GM18508 (cell line): ENCODE data around the gene PPFIA1.
"Not testable (repeated sequence)": the region's sequence is repeated elsewhere in the genome, so short reads cannot be mapped to it uniquely, and the experiment has no call there.

Experiments
- ATAC-seq: cut with Tn5 transposase; IDR thresholded peaks from one replicate; pipeline ENCODE4 v1.9.1; 2021; ENCODE audit warnings: moderate number of reproducible peaks; ENCODE audit not compliant: insufficient read depth, unreplicated experiment

PPFIA1 gene

DNA sequence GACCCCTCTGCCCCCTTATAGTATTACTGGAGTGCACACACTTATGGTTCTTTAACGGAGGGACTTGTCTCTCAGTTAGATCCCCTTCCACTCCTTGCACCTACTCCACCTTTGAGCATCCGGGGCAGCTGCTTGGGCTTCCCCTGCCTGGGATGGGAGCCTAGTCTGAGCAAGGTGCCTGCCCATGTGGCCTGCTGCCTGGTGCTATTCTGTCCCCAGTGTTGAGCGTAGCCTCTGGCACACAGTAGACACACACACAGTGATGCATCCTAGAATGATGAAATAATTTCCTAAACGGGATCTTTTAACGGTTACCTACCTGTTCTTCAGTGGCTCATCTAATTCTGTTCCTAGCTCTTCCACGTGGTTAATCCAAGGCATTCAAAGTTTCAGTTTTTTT, 22.4 kb downstream of the PPFIA1 start:
- ATAC-seq, result no peak

DNA sequence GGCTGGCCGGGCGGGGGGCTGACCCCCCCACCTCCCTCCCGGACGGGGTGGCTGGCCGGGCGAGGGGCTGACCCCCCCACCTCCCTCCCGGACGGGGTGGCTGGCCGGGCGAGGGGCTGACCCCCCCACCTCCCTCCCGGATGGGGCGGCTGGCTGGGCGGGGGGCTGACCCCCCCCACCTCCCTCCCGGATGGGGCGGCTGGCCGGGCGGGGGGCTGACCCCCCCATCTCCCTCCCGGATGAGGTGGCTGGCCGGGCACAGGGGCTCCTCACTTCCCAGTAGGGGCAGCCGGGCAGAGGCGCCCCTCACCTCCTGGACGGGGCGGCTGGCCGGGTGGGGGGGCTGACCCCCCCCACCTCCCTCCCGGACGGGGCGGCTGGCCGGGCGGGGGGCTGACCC, 24.7 kb downstream of the PPFIA1 start:
- ATAC-seq, result not testable (repeated sequence)

DNA sequence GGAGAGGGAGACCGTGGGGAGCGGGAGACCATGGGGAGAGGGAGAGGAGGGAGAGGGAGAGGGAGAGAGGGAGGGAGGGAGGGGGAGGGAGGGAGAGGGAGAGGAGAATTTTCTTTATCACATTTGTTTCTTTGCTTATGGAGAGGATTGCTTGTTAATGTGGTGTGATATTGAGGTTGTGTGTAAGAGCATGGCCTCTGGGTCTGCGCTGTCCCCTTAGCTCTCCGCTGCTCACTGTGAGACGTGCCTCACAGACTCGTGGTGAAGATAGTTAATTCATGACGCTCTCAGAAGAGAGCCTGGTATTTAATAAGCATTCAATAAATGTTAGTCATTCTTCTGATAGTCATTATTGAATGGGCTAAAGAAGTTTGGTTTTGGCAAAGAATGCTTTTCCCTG, 26.2 kb downstream of the PPFIA1 start:
- ATAC-seq, result no peak

DNA sequence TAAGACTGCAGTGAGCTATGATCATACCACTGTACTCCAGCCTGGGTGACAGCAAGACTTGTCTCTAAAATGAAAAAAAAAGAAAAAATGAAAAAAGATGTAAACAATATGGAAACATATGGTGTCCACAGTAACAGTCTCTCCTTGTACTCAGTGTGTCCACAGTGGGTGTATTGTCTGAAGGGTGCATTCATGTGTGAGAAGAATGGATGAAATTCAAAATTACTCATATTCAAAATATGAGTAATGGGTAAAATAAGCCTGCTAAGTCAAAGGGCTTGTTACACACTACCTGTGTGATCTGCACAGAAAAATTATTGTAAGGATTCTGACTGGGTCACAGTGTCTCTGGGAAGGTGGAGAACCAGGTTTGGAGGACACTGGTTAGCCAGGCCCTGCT, 26.9 kb downstream of the PPFIA1 start:
- ATAC-seq, result no peak

DNA sequence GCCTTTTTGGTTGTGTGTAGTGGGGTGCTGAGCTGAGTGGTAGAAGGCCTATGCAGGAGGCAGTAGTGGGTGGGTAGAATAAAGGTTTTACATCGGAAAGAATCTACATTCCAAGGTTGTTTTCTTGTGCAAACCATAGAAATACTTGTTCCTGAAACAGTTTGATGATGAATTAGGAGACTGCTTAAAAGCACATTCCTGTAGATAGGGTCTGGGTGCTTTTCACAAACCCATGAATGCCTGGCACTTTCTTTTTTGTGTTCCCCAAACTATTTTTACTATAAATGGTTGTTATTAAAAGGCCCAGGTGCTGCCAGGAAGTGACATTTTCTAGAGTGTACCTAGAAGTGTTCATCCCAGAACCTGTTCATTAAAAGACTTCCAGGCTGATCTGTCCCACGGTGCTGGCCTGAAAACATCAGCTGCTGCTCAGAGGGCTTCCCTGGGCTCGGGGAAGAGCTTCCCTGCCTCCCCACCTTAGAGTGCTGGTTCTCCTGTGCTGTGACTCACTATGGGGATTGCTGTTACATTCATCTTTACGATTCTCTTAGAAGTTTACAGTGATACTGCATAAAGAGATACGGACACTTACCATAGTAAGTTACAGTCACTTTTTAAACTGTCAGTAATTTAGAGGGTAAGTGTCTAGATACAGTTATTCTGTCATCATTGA, 27.9 kb downstream of the PPFIA1 start:
- no peak for ATAC-seq

DNA sequence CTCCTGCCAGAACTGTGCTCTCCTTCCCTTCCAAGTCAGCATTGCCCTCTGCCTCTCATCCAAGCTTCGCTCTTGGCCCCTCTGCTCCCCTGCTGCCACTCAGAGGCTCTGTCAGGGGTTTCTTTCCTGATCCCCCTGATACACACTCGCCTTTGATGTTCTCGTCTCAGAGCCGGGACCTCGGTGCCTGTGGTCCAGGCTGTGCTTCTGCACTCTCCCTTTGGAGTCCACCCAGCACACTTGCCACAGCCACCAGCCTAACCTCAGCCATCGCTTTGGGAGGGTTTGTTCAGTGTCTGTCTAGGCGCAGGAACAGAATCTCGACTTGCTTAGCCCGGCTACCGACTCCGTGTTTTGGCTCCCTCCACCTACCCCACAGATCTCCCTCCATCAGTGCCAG, 29.1 kb downstream of the PPFIA1 start:
- no peak for ATAC-seq

DNA sequence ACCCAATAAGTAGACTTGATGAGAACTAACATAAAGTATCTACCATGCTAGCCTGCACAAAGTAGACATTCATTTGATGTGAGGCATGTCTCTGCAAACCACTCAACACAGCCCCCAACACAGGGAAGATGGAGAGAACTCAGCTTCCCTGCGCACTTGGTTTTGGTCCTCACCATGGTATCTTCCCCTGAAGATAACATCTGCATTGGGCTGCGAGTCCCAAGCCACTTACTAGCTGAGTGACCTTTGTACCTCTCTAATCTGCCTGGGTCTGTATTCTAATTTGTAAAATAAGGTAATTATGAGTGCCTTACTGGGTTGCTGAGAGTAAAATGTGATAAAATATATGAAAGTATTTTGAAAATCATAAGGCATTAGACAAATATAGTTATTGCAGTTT, 30.7 kb downstream of the PPFIA1 start:
- ATAC-seq, result no peak

DNA sequence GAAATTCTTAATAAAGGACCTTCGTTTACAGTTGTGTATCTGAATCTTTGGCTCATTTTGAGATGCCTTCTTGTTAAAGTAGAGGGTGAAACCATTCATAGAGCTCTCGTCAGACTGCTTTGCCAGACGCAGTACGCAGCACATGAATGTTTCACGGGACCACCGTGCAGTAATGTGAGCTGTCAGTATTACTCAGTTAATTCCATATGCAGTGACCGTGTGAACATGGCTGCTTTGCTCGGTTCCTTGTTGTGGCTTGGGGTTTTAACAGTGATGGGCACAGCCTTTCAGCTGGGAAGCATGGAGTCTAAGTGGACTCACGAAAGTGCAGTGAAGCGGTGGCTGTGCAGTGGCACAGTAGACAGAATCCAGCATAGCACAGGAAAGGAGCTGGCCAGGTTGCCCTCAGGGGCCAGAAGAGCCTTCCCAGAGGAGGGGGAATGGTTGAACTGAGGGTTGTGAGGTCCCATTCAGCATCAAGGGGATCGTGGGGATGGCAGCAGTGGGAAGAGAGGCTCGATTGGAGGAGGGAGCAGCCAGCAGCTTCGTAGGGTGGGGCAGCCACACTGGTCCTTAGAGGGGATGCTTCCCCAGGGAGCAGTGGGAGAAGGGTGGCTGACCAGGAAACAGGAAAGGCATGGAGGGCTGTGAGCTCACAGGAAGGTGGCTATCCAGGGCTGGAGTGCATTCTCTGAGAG, 31.4 kb downstream of the PPFIA1 start:
- ATAC-seq, result no peak

DNA sequence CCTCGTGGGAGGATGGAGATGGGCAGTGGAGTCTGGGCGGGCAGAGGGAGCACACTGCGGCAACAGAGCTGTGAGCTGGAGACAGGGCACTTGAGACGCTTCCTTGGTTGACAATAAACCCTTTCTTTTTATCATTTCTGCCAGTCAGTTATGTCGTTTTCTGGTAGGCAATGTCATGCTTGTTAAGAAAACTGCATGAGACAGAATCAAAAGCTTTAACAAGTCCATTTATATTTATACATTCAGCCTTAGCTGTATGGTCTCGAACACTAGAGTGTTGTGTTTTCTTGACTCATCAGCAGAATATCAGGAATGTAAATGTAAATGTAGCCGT, 31.9 kb downstream of the PPFIA1 start:
- no peak for ATAC-seq

DNA sequence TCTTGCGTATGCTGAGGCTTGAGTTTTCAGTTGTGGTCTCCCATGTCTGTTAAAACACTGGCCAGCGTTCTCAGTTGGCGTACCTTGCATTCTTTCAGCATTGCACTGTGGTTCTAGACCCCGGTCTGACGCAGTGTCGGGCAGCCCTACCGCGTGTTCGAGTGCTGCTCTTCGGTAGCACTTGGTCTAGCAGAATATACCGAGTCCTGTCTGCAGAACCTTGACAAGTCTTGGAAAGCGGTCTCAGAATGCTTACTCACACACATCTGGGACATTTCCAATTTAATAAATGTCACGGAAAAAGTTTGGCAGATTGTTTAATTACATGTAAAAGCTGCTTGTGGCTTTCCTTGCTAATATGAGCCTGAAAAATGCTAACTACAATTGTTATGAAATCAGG, 32.6 kb downstream of the PPFIA1 start:
- ATAC-seq, result no peak

DNA sequence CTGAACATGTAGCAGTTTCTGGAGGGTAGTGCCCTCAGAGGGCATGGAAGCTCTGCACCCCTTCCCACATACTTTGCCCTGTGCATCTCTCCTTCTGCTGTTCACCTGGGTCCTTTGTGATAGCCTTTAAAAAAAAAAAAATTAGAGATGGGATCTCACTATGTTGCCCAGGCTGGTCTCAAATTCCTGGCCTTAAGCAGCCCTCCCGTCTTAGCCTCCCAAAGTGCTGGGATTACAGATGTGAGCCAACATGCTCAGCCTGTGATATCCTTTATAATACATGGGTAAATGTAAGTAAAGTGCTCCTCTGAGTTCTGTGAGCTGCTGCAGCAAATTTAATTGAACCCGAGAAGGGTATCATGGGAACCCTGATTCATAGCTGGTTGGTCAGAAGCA, 33.7 kb downstream of the PPFIA1 start:
- ATAC-seq, result no peak

DNA sequence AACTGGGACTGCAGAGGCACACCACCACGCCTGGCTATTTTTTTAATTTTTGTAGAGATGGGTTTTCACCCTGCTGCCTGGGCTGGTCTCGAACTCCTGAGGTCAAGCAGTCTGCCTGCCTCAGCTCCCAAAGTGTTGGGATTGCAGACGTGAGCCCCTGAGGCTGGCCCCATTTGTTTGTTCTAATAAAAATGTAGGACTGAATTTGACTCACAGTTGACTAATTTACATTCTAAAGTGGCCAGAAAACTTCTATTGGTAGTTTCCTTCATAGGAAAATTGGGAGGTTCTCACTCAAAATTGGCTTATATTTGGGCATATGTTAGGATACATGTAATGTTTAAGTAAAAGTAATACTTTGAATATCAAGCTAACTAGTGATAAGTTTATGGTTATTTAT, 35.0 kb downstream of the PPFIA1 start:
- no peak for ATAC-seq

DNA sequence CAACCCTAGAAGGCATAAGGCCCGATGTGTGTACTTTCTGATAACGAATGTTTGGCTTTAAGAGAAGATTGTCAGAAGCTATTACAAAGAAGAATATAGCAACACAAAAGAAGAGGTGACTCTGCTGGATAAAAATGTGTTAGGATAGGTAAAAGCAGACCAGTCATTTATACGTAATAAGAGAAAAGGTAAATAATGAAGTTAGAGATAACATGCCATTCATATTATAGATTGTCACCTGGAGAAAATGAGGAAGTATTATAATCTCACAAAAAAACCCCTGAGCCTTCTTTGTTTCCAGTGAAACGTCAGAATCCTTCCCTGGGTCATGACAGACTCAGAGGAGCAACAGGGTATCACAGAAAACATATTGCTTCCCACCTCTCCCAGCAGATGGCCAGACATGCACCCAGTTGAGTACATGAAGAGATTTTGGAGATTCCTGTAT, 36.1 kb downstream of the PPFIA1 start:
- no peak for ATAC-seq

DNA sequence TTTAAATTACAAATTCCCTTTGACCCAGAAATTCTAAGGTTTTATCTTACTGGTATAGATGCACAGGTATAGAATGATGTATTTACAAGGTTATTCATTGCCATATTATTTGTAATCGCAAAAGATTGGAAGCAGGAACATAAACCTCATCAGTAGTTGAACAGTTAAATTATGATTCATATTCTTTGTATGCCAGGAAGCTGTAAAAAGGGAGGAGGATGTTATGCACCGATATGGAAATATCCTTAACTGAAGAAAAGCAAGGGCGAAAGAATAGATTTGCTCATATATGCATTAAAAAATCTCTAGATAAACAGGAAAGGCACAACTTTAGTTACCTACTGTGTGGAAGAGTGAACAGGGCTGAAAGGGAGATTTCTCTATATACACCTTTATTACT, 36.7 kb downstream of the PPFIA1 start:
- ATAC-seq, result no peak

DNA sequence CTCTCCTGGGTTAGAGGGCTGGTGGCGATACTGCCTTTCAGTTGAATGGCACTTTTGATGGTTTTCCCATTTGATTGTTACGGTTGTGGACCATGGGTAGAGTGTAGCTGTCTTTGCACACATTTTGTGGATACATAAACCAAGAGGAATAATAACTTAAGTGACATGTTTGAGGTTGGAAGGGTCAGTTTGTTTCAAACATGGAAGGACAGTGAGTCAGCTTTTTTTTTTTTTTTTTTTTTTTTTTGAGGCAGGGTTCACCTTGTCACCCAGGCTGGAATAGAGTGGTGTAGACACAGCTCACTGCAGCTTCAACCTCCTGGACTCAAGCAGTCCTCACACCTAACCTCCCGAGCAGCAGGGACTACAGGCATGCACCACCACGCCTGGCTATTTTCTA, 41.1 kb downstream of the PPFIA1 start:
- ATAC-seq, result no peak

DNA sequence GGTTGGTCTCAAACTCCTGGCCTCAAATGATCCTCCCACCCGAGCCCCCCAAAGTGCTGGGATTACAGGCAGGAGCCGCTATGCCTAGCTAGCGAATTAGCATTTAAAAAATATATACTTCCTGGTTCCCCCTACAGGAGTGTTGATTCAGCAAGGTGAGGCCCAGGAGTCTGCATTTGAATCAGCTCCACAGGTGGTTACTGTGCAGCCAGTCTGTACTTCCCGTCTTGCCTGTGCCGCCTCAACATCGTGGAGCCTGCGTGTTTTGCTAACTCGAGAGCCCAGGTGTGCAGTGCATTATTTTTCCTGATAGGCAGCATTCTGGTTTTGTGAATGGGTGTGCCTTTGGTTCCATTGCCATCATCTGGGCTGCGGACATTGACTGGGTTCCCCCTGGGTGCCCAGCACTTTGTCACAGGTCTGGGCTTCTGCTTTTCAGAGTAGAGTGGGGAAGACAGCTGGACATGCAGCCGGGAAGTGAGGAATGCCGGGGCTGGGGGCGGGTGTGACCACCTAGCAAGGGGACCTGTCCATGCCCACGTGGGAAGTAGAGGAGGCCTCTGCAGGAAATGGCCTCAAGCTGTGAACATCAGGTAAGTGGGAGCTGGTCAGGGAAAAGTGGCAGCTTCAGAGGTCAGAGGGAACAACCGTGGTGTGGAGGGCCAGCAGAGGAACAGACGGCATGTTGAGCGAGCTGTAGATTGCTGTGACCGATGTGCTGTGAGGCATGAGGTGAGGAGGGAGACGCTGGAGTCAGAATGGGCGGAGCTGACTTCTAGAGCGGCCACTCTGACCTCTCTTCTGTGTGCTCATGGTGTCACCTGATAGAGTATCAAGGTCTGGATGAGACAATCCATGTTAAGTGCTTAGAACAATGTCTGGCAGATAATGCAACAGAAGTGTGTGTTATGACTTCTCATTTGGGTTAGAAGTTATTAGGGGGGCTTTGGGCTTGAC, 42.2 kb downstream of the PPFIA1 start:
- no peak for ATAC-seq

DNA sequence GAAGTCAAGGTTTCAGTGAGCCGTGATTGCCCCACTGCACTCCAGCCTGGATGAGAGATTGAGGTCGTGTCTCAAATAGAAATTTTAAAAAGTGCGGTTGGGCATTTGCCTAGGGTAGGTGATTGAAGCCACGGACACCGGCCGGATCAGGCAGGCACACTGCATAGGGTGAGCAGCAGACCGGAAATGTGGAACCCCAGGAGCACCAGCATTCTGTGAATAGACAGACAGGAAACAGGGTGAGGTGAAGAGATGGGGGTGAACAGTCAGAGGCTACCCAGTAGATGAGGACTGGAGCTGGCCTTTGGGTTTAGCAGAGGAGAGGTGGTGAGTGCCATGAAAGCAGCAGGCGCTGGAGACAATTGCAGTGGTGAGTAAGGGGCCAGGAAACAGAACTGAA, 43.5 kb downstream of the PPFIA1 start:
- no peak for ATAC-seq

DNA sequence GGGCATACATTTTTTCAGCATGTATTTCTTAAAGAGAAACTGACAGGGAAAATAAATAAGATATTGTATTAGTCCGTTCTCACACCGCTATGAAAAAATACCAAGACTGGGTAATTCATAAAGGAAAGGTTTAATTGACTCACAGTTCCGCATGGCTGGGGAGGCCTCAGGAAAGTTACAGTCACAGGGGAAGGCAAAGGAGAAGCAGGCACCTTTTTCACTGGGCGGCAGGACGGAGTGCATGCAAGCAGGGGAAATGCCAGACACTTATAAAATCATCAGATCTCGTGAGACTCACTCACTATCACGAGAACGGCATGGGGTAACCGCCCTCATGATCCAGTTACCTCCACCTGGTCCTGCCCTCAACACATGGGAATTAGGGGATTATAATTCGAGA, 44.2 kb downstream of the PPFIA1 start:
- no peak for ATAC-seq

DNA sequence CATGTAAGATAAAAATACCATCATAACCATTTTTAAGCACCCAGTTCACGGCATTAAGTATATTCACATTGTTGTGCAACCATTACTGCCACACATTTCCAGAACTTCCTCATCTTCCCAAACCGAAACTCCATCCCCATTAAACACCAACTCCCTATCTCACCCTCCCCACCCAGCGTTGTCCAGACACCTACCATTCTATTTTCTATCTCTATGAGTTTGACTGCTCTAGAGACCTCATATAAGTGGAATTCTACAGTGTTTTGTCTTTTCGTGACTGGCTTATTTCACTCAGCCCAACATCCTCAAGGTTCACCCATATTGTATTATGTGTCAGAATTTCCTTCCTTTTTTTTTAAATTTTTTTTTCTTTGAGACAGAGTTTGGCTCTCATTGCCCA, 45.2 kb downstream of the PPFIA1 start:
- ATAC-seq, result no peak

DNA sequence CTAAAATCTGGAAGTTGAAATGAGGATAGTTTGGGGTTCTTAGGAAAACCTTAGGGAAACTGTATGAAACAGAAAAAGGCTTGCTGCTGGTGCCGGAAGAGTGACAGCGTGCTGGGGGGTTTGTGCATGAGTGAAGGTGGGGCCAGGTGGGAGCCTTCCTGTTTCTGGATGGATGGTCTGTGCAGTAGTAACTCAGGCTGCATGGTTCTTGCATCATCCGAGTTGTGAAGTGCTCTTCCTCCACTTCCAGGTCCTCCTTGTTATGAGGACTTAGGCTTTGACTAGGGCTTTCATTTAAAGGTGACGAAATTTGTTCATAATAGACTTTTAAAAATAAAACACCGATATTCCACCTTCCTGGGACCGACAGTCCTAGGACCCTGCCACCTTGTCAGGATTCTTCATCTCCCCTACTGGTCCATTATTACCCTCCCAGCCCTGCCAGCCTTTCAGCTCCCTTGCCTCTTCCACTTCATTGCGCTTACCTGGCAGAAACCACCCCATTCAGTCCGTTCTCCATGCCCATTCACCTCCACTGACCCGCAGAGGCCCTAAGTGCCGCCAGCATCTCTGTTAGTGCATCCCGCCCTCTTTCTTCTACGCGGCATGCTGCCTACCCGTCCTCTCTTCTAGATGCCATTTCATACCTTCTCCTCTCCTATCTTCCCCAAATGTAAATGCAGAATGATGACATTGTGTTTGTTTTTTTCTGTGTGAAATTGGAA, 47.3 kb downstream of the PPFIA1 start:
- ATAC-seq, result no peak
